Testis (tissue), 2 donors: ENCODE measurements around the gene ZNF226.

ENCODE experiments used
- POLR2A ChIP-seq: fragments of 450-650 bp; IDR thresholded peaks from one replicate; pipeline ENCODE4 v1.6.1; 2017; ENCODE audit warnings: antibody characterized with exemption, mild to moderate bottlenecking, moderate library complexity
- TF ChIP-seq, protein P1 (sequence below), 3 experiments: fragments of 450-650 bp in 2 of 3; fragments of 200-600 bp in 1 of 3; sonication (generic) in 1 of 3; IDR thresholded peaks; one replicate each; pipeline ENCODE4 v1.5.1; 2016 to 2019; ENCODE audit warnings: antibody characterized with exemption in 3 of 3, mild to moderate bottlenecking in 2 of 3, moderate library complexity in 1 of 3

DNA sequence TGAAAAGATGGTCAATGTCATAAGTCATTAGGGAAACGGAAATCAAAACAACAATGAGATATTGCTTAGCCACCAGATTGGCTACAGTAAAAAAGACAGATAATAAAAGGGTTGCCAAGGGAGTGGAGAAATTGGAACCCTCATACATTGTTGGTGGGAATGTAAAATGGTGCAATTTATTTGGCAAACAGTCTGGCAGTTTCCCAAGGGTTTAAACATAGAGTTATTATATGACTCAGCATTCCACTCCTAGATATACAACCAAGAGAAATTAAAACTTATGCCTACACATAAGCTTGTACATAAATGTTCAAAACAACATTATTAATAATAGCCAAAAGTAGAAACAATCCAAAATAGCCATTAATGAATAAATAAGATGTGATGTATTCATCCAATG, 37.6 kb downstream of the ZNF226 start:
- TF ChIP-seq, protein P1, sequence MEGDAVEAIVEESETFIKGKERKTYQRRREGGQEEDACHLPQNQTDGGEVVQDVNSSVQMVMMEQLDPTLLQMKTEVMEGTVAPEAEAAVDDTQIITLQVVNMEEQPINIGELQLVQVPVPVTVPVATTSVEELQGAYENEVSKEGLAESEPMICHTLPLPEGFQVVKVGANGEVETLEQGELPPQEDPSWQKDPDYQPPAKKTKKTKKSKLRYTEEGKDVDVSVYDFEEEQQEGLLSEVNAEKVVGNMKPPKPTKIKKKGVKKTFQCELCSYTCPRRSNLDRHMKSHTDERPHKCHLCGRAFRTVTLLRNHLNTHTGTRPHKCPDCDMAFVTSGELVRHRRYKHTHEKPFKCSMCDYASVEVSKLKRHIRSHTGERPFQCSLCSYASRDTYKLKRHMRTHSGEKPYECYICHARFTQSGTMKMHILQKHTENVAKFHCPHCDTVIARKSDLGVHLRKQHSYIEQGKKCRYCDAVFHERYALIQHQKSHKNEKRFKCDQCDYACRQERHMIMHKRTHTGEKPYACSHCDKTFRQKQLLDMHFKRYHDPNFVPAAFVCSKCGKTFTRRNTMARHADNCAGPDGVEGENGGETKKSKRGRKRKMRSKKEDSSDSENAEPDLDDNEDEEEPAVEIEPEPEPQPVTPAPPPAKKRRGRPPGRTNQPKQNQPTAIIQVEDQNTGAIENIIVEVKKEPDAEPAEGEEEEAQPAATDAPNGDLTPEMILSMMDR (IDR thresholded peaks at IDR 0.05): no peak
- no peak for TF ChIP-seq POLR2A
